GF-D8 (cell line): ENCODE measurements around the gene TNPO1.
A peak's percentile ranks its signal among the peaks of the same experiment; 100 is the strongest.
"Not testable (repeated sequence)": the region's sequence is repeated elsewhere in the genome, so short reads cannot be mapped to it uniquely, and the experiment has no call there.

ENCODE experiments used
- DNase-seq: peaks from one replicate; lab custom pipeline; 2025; lab: John Stamatoyannopoulos, UW

Gene TNPO1

GRCh38 chr5:72934953-72935725, 118.7 kb downstream of the TNPO1 start:
- DNase-seq, result not testable (repeated sequence)

GRCh38 chr5:72936893-72937292, 120.4 kb downstream of the TNPO1 start:
- DNase-seq, result no peak

GRCh38 chr5:72937517-72938061, 121.1 kb downstream of the TNPO1 start:
- DNase-seq, result peak; percentile 9

- DNase-seq, result no peak
Observed at GRCh38 chr5:72938206-72938605, 121.7 kb downstream of the TNPO1 start.

- peak; percentile 47 for DNase-seq
Observed at GRCh38 chr5:72940082-72940481, 123.6 kb downstream of the TNPO1 start.

GRCh38 chr5:72943307-72943706, 126.8 kb downstream of the TNPO1 start:
- DNase-seq, result no peak

- DNase-seq, result no peak
Observed at GRCh38 chr5:72947498-72947897, 131.0 kb downstream of the TNPO1 start.

GRCh38 chr5:72949481-72949880, 133.0 kb downstream of the TNPO1 start:
- DNase-seq, result no peak

- DNase-seq, result no peak
Observed at GRCh38 chr5:72951671-72952468, 135.4 kb downstream of the TNPO1 start.

- DNase-seq, result no peak
Observed at GRCh38 chr5:72954389-72954788, 137.9 kb downstream of the TNPO1 start.

GRCh38 chr5:72955143-72955767, 138.8 kb downstream of the TNPO1 start:
- DNase-seq, result no peak

- DNase-seq, result peak; percentile 81
Observed at GRCh38 chr5:72955768-72956323, 139.4 kb downstream of the TNPO1 start, which contains the start of gene FCHO2. Gene FCHO2 (plus strand): TSS chr5:72956041. CDS start chr5:72956097, 56 bp downstream.

GRCh38 chr5:72956324-72957140, 140.1 kb downstream of the TNPO1 start:
- DNase-seq, result peak; percentile 38

GRCh38 chr5:72957337-72957736, 140.9 kb downstream of the TNPO1 start:
- DNase-seq, result no peak

GRCh38 chr5:72959257-72959656, 142.8 kb downstream of the TNPO1 start:
- DNase-seq, result no peak
